ACHN (cell line): ENCODE results near the gene NOL11.
"Not testable (repeated sequence)": the region's sequence is repeated elsewhere in the genome, so short reads cannot be mapped to it uniquely, and the experiment has no call there.

ENCODE experiments used
- DNase-seq: peaks from one replicate; pipeline ENCODE4 v3.0.0-alpha.2; 2015
- in situ Hi-C: cut with HindIII; loops from 2 replicates; pipeline ENCODE4 v1.10.0; 2017; ENCODE audit warnings: low sequenced_read_pairs, low pct_ligation_motif_present, low pct_unique_long_range_greater_than_20kb

The NOL11 gene

GRCh38 chr17:67747681-67748235 is 30.0 kb downstream of the NOL11 start:
- no peak for DNase-seq
- in situ Hi-C loops, result no loop called here

GRCh38 chr17:67750067-67750466 is 32.3 kb downstream of the NOL11 start:
- in situ Hi-C loops, result no loop called here
- DNase-seq, result no peak

- no peak for DNase-seq
- in situ Hi-C loops, result no loop called here
These were observed 33.7 kb downstream of the NOL11 start for GRCh38 chr17:67751101-67752074.

GRCh38 chr17:67752160-67752559 is 34.4 kb downstream of the NOL11 start:
- DNase-seq, in situ Hi-C loops: not testable (repeated sequence)

GRCh38 chr17:67753026-67753425 is 35.3 kb downstream of the NOL11 start:
- no peak for DNase-seq
- in situ Hi-C loops, result no loop called here

- in situ Hi-C loops, result no loop called here
- no peak for DNase-seq
These were observed 36.3 kb downstream of the NOL11 start for GRCh38 chr17:67754001-67754400.

GRCh38 chr17:67754686-67755085 is 37.0 kb downstream of the NOL11 start:
- DNase-seq, in situ Hi-C loops: not testable (repeated sequence)

- DNase-seq, result not testable (repeated sequence)
These were observed 39.0 kb downstream of the NOL11 start for GRCh38 chr17:67756766-67757165.

GRCh38 chr17:67759355-67760171 is 41.8 kb downstream of the NOL11 start:
- in situ Hi-C loops, result no loop called here
- DNase-seq, result no peak

More at GRCh38 chr17:67756766-67757165, 39.0 kb downstream of the NOL11 start:
- in situ Hi-C loops, result not testable (repeated sequence)

GRCh38 chr17:67765623-67766022 is 47.9 kb downstream of the NOL11 start:
- in situ Hi-C loops, result no loop called here
- DNase-seq, result no peak

GRCh38 chr17:67769231-67769630 is 51.5 kb downstream of the NOL11 start:
- no peak for DNase-seq
- in situ Hi-C loops, result no loop called here

- in situ Hi-C loops, result no loop called here
These were observed 52.8 kb downstream of the NOL11 start for GRCh38 chr17:67770539-67770938.

GRCh38 chr17:67772679-67773078 is 54.9 kb downstream of the NOL11 start:
- in situ Hi-C loops, result no loop called here
- DNase-seq, result no peak

More at GRCh38 chr17:67770539-67770938, 52.8 kb downstream of the NOL11 start:
- DNase-seq, result no peak

GRCh38 chr17:67773246-67773645 is 55.5 kb downstream of the NOL11 start:
- DNase-seq, result no peak
- in situ Hi-C loops, result no loop called here

- peak; percentile 72 for DNase-seq
- in situ Hi-C loops, result no loop called here
These were observed 61.4 kb downstream of the NOL11 start for GRCh38 chr17:67779098-67779672.

GRCh38 chr17:67784364-67785121 is 66.8 kb downstream of the NOL11 start:
- in situ Hi-C loops, result no loop called here
- no peak for DNase-seq

GRCh38 chr17:67785122-67785477 is 67.4 kb downstream of the NOL11 start:
- no peak for DNase-seq
- in situ Hi-C loops, result no loop called here

- in situ Hi-C loops, result no loop called here
- no peak for DNase-seq
These were observed 67.8 kb downstream of the NOL11 start for GRCh38 chr17:67785504-67785903.
